Transverse colon (tissue), 4 donors: ENCODE results near the gene PALMD. TPM values are rescaled to one million over a fixed set of nuclear protein-coding genes. Genes with fewer than 3 reads are reported as not detected.

ENCODE experiments used
- DNase-seq: peaks from one replicate; pipeline ENCODE4 v3.0.0-alpha.2; 2019
- H3K27ac ChIP-seq, 4 donors: fragments of 200-600 bp; sonication (generic); 2 replicates each; pipeline ENCODE4 v1.5.1; 2016 to 2018; ENCODE audit warnings: inconsistent platforms in 4 of 4
- H3K27me3 ChIP-seq: fragments of 200-600 bp; sonication (generic); 2 replicates; pipeline ENCODE4 v1.5.1; 2017; ENCODE audit warnings: inconsistent platforms
- H3K36me3 ChIP-seq, 4 donors: fragments of 200-600 bp; sonication (generic); 2 replicates each; pipeline ENCODE4 v1.5.1; 2017 to 2019; ENCODE audit warnings: inconsistent platforms in 4 of 4
- H3K4me1 ChIP-seq, 4 donors: fragments of 200-600 bp; sonication (generic); 2 replicates each; pipeline ENCODE4 v1.5.1; 2017 to 2020; ENCODE audit warnings: inconsistent platforms in 4 of 4
- H3K4me3 ChIP-seq, 4 donors: fragments of 200-600 bp; sonication (generic); 1 replicate in 1 of 4; 2 replicates in 3 of 4; pipeline versions ENCODE4 v1.5.1 to v1.6.1; 2017 to 2019; ENCODE audit warnings: inconsistent platforms in 4 of 4
- H3K9me3 ChIP-seq, 2 donors: fragments of 200-600 bp; sonication (generic); 2 replicates each; pipeline ENCODE4 v1.5.1; 2017 to 2019; ENCODE audit warnings: inconsistent platforms in 2 of 2
- CTCF ChIP-seq, 5 experiments: fragments of 200-600 bp in 3 of 5; fragments of 450-650 bp in 2 of 5; sonication (generic) in 3 of 5; IDR thresholded peaks; 1 replicate in 2 of 5; 2 replicates in 3 of 5; pipeline ENCODE4 v1.5.1; 2016 to 2017; ENCODE audit warnings: antibody characterized with exemption in 5 of 5, inconsistent platforms in 3 of 5, mild to moderate bottlenecking in 2 of 5, moderate library complexity in 1 of 5
- EP300 ChIP-seq: sonication (generic); formaldehyde crosslinking; IDR thresholded peaks from one replicate; pipeline ENCODE4 v1.6.1; 2017; ENCODE audit warnings: antibody characterized with exemption, low read depth
- POLR2A ChIP-seq: fragments of 450-650 bp; IDR thresholded peaks from one replicate; pipeline ENCODE4 v1.6.1; 2016; ENCODE audit warnings: antibody characterized with exemption, mild to moderate bottlenecking, moderate library complexity
- POLR2AphosphoS5 ChIP-seq, 3 donors: sonication (generic); formaldehyde crosslinking; IDR thresholded peaks; one replicate each; pipeline ENCODE4 v1.6.1; 2016; ENCODE audit warnings: antibody characterized with exemption in 3 of 3
- WGBS, 2 donors: methylation state at CpG; one replicate each; pipeline ENCODE4 v1.1.5; 2018; ENCODE audit warnings: low coverage in 1 of 2; 5-methylcytosine and 5-hydroxymethylcytosine counted together
- in situ Hi-C, 4 donors: fragments of 200-750 bp; cut with MboI; loops; one replicate each; pipeline versions ENCODE4 v1.15.0 to v1.15.1; 2017; ENCODE audit warnings: low sequenced_read_pairs in 3 of 4, low pct_ligation_motif_present in 1 of 4, low pct_unique_long_range_greater_than_20kb in 1 of 4
- intact Hi-C: fragments of 100-400 bp; cut with DNase I; formaldehyde crosslinking; loops from one replicate; pipeline ENCODE4 v1.15.1; 2023; ENCODE audit warnings: low total_unique reads
- total RNA-seq, 4 donors: library from RNA; depleted of rRNA; stranded (reverse); fragments of >200 nt; gene quantifications; one replicate each; pipeline ENCODE4 v1.1.0, GENCODE V29; 2016

Gene PALMD
- total RNA-seq, 4 donors from 2014 or later = 1.9 to 4.4 (median 2.9) TPM

- H3K27me3 ChIP-seq = no peaks in the 10 kb centered on the region
- no peak overlapping the region for H3K4me3 ChIP-seq
- H3K9me3 ChIP-seq = no peaks in the 10 kb centered on the region
- no peak overlapping the region for H3K27ac ChIP-seq
- intact Hi-C loops = no loop called here
- DNase-seq = no peak
- in situ Hi-C loops = no loop called here
- WGBS, 2 donors = 60 to 77% methylated on average over 2 of the region's 2 CpGs
- H3K4me1 ChIP-seq = no peaks in the 10 kb centered on the region
- TF ChIP-seq CTCF (IDR thresholded peaks at IDR 0.05) (no peak), EP300 (no peak), POLR2AphosphoS5 (IDR thresholded peaks at IDR 0.05) (no peak), POLR2A (no peak)
- H3K36me3 ChIP-seq = no peaks in the 10 kb centered on the region
Observed at GRCh38 chr1:99635664-99636063, 10.2 kb upstream of the PALMD start.

- 84 to 100% methylated on average over 1 to 2 of the region's 2 CpGs for WGBS, 2 donors
Observed at GRCh38 chr1:99636647-99637175, 9.2 kb upstream of the PALMD start.

GRCh38 chr1:99638853-99639252 lies 7.1 kb upstream of the PALMD start:
- in situ Hi-C loops = no loop called here
- Histone ChIP-seq H3K27me3 (no peaks in the 10 kb centered on the region), H3K36me3 (no peaks in the 10 kb centered on the region), H3K4me3 (no peak overlapping the region), H3K9me3 (no peaks in the 10 kb centered on the region), H3K27ac (no peak overlapping the region), H3K4me1 (no peaks in the 10 kb centered on the region)
- no peak for DNase-seq
- WGBS, 2 donors = 79 to 93% methylated on average over 3 of the region's 3 CpGs
- intact Hi-C loops = no loop called here
- TF ChIP-seq CTCF (IDR thresholded peaks at IDR 0.05) = no peak
- no peak for TF ChIP-seq EP300
- no peak for TF ChIP-seq POLR2A
- TF ChIP-seq POLR2AphosphoS5 (IDR thresholded peaks at IDR 0.05) = no peak

More at GRCh38 chr1:99636647-99637175, 9.2 kb upstream of the PALMD start:
- in situ Hi-C loops (no loop called here), intact Hi-C loops (no loop called here)
- Histone ChIP-seq H3K27me3 (no peaks in the 10 kb centered on the region), H3K4me1 (no peaks in the 10 kb centered on the region), H3K4me3 (no peak overlapping the region), H3K36me3 (no peaks in the 10 kb centered on the region), H3K27ac (no peak overlapping the region), H3K9me3 (no peaks in the 10 kb centered on the region)
- no peak for TF ChIP-seq POLR2A
- TF ChIP-seq POLR2AphosphoS5 (IDR thresholded peaks at IDR 0.05) = no peak
- no peak for TF ChIP-seq CTCF (IDR thresholded peaks at IDR 0.05)
- no peak for TF ChIP-seq EP300
- no peak for DNase-seq

GRCh38 chr1:99639408-99639807 lies 6.5 kb upstream of the PALMD start:
- Histone ChIP-seq H3K27me3 (no peaks in the 10 kb centered on the region), H3K36me3 (no peaks in the 10 kb centered on the region), H3K9me3 (no peaks in the 10 kb centered on the region), H3K4me3 (no peak overlapping the region), H3K27ac (no peak overlapping the region), H3K4me1 (no peaks in the 10 kb centered on the region)
- intact Hi-C loops = no loop called here
- no peak for DNase-seq
- TF ChIP-seq POLR2A (no peak), POLR2AphosphoS5 (IDR thresholded peaks at IDR 0.05) (no peak), EP300 (no peak), CTCF (IDR thresholded peaks at IDR 0.05) (no peak)
- in situ Hi-C loops = no loop called here
